CD4-positive, alpha-beta T cell treated with Interleukin-6 at 100 ng/mL for 8 hours (primary cell): ENCODE measurements around the gene GANC.

ENCODE experiments used
- DNase-seq: peaks from one replicate; pipeline ENCODE4 v3.0.0-alpha.2; 2020; ENCODE audit warnings: mixed read lengths, low spot score

GANC gene

GRCh38 chr15:42375941-42376340 lies 102.9 kb downstream of the GANC start:
- no peak for DNase-seq

GRCh38 chr15:42378011-42378410 lies 105.0 kb downstream of the GANC start:
- no peak for DNase-seq

GRCh38 chr15:42384597-42384996 lies 111.6 kb downstream of the GANC start:
- no peak for DNase-seq

GRCh38 chr15:42385206-42385979 lies 112.4 kb downstream of the GANC start:
- DNase-seq, result no peak

- no peak for DNase-seq
These were observed 113.1 kb downstream of the GANC start for GRCh38 chr15:42385980-42386700.

GRCh38 chr15:42387603-42388002 lies 114.6 kb downstream of the GANC start:
- DNase-seq, result no peak

- no peak for DNase-seq
These were observed 119.5 kb downstream of the GANC start for GRCh38 chr15:42392309-42393024.

- no peak for DNase-seq
These were observed 121.1 kb downstream of the GANC start for GRCh38 chr15:42394106-42394505.

- no peak for DNase-seq
These were observed 122.8 kb downstream of the GANC start for GRCh38 chr15:42395838-42396237.

GRCh38 chr15:42401544-42402454 lies 128.8 kb downstream of the GANC start:
- no peak for DNase-seq

- DNase-seq, result no peak
These were observed 129.6 kb downstream of the GANC start for GRCh38 chr15:42402455-42403205.

- DNase-seq, result no peak
These were observed 130.4 kb downstream of the GANC start for GRCh38 chr15:42403389-42403788.

GRCh38 chr15:42404461-42405235 lies 131.6 kb downstream of the GANC start:
- DNase-seq, result no peak

GRCh38 chr15:42405863-42406482 lies 133.0 kb downstream of the GANC start:
- no peak for DNase-seq
